NCI-H1105 (cell line): Measurements from ENCODE around the gene KBTBD2.
A peak's percentile ranks its signal among the peaks of the same experiment; 100 is the strongest.
"Not testable (repeated sequence)": the region's sequence is repeated elsewhere in the genome, so short reads cannot be mapped to it uniquely, and the experiment has no call there.

Source experiments
- DNase-seq: peaks from one replicate; lab custom pipeline; 2025; lab: John Stamatoyannopoulos, UW

Gene KBTBD2

DNA sequence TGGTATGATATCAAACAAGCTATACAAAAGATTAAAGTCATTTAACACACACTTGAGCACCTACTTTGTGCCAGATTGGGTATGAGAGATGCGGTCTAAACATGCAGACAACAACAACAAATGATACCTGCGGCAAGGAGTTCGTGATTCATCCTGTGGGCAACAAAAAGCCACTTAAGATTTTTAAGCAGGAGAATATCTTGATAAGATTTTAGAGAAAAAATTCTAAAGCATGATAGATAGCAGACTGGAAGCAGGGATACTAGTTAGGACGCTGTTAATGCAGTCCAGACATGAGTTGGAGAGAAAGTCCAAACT, 1.6 kb upstream of the KBTBD2 start:
- no peak for DNase-seq

DNA sequence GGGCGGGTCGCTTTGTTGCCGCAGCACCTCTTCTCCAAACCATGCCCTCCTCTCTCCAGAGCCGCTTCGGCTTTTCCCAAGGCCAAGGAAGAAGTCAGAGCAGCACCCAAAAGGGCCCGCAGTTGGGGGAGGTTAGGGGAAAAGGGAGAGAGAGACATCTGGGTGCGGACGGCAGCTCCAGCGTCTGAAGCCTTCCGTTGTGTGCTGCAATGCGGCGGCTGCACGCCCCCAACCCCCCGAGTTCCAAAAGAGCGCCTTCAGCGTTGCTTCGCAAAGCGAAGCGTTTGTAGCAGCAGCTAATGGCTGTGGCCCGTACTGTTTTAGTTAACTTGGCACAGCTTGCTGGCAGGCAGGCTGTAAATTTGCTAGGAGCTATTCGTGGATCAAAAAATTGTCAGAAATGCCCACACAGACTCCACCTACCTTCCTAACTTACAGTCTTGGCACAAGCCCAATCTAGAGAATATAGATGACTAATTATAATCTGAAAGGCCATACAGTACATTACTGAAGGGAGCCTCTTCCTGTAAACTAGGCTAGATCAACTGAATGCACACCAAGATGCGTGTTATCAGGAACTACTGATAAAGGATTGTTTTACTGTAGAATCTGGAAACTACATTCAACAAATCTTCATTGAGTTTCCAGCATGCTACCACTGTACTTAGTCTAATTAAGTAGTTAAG, 1.1 kb upstream of the KBTBD2 start:
- DNase-seq = peak; percentile 48

DNA sequence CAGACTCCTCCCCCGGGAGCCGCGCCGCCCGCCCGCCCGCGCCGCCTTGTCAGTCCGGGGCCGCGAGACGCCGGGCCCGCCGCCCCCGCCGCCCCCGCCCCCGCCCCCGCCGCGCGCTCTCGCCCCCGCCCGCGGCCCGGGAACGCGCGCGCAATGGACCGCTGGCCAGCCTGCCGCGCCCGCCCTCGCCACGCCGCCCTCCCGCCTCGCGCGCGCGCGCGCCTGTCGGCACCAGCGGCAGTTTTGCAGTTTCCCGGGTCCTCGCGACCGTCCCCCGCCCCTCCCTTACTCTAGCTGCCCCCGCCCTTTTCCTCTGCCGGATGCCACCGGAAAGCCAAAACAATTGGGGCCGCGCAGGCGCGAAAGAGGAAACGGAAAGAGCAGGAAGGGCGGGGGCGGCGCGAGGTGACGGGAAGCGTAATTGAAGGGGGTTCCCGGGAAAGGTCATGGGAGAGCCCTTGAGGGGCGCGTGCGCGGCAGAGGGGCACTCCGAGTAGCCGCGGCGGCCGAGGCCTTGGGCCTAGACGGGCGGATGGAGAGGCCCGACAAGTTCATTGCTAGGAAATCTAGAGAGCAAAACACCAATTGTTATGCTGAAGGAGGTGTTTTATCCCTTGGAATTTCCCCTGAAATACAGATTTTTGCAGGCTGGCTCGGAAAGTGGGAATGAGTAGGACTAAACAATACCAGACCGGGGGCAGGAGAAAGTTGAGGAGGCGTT, 400 bp upstream of the KBTBD2 start:
- DNase-seq = peak; percentile 97

DNA sequence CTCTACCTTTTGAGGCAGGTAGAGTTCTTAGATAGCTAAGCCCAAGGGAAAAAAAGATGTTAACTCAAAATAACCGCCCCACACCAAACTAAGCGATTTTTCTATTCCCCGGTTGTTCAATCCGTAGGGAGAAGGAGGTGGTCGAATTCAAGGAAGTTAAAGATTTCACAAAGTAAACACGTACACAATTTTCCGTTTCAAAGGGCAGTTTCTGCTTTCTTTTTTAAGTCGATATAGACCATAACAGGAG, 842 bp downstream of the KBTBD2 start:
- no peak for DNase-seq

DNA sequence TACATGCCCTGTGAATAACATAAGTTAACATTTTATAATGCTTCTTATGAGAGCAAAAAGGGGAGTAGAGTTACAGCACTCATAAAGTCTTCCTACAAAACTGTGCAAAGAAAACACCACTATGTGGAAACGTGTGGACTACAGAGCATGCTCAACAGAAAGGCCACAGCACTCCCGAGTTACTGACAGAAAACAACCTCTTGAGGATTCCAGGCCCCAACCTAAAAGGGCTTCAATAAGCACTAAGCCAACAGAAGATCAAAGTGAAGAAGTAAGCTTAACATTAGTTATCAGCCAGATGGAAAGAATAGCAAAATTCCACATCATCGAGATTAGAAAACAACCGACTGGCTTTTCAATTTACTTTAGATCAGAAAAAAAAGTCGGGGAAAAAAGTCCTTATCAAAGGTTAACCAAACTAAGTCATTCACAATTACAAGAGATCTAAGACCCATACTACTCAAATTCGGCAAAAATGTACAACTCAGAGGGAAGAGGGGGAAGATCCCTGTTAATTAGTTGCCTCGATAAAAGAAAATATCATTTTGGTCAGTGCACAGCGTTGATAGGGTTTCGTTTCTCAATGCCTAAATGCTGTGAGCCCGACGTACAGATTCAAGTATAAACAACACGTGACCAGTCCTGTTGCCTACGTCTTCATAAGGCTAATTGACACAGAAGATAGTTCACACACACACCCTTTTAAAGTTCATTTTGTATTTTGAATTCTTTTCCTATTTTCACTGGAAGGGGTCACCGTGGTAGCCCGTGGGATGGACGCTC, 1.4 kb downstream of the KBTBD2 start:
- DNase-seq = peak; percentile 24

DNA sequence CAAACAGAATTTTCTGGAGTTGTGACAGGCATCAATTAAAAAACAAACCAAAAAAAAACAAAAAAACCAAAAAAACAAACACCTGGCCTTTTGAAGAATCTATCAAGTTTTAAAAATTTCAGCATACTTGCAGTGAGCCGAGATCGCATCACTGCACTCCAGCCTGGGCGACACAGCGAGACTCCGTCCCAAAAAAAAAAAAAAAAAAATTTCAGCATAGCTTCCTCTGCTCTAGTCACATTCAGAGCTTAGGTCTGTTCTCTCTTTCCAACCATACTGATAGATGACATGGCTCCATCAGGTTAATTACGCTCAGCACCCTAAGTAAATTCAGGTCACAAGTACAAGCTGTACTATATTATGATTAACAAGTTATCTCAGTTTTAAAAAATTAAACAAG, 3.1 kb downstream of the KBTBD2 start:
- DNase-seq = no peak

DNA sequence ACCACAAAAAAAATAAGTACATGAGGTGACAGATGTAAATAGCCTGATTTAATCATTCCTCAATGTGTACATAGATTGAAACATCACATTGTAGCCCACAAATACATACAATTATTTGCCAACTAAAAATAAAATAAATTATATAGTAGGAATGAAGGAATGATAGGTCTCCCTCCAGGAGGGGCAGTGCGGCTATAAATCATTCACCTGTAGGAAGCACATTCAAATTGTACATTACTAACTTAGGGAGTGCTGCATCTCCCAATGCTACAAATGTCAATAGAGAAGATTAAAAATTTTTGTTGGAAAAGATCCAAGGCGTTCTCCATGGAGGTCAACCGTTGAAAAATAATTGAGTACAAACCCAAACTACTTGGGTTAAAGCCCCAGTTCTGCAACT, 4.2 kb downstream of the KBTBD2 start:
- DNase-seq = no peak

DNA sequence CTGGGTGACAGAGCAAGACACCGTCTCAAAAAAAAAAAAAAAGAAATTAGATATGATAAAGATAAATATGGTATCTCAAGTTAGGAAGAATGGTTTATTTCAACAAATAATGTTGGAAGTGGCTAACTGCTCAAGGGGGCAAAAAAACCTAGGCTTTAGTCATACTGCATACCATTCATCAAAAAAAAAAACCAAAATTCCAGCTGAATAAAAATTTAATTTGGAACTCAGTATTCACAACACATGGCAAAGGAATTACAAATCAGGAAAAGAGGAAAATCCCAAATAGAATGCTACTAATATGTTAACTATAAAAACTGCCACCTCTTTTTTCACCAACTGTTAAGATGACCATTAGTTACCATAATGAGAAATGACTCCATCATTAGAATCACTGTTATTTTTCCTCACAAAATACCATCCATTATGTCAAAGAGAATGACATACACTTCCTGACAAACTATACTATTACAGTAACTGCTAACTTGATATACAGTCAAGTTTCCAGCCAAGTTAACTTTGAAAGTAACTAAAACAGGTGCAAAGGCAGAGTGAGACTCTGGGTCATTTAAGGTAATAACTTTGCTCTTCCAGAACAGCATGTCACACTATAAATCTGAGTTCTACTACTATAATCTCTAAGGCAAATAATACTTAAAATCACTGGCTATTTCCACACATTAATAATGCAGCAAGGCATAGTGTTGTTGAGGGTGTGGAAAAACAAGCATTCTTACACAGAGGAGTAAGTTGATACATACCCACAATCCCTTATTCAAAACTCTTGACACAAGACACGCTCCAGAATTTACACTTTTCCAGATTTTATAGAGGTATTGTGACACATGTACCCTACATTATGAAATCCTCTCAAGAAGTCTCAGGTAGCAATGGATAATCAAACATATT, 10.2 kb downstream of the KBTBD2 start:
- DNase-seq = no peak

DNA sequence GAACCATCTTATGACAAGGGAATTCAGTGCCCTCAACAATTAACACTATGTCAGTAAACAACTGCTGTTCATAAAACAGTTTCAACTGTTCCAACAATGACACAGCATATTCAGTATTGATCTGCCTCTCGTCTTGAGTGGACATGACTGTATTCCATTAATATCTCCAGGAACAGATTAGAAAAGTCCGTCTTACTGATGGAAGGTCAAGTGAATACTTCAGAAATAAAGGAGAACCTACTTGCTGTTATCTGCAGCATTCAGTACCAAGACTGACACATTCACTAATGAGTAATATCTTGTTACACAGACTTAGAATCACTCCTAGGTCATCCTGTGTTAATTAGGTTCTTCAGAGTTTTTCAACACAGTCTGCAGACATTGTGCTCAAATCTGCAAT, 12.1 kb downstream of the KBTBD2 start:
- DNase-seq = no peak

DNA sequence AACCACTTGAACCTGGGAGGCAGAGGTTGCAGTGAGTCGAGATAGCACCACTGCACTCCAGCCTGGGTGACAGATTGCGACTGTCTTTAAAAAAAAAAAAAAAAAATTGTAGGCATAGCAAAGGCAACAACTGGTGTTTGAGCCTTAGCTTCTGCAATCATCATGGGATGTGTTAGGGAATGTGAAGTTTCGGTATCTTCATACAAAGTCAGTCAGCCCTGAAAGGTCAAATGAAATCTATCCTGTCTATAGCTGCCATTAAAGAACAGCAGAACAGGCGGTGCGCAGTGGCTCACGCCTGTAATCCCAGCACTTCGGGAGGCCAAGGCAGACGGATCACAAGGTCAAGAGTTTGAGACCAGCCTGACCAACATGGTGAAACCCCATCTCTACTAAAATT, 13.5 kb downstream of the KBTBD2 start:
- DNase-seq = not testable (repeated sequence)

DNA sequence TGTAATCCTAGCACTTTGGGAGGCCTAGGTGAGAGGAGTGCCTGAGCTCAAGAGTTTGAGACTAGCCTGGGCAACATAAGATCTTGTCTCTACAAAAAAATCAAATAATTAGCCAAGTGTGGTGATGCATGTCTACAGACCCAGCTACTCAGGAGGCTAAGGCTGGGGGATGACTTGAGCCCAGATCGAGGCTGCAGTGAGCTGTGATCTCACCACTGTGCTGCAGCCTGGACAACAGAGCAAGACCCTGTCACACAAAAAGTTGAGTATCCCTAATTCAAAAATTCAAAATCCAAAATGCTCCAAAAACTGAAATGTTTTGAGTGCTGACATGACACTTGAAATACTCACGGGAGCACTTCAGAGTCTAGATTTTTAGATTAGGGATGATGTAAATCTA, 19.1 kb downstream of the KBTBD2 start:
- DNase-seq = no peak

DNA sequence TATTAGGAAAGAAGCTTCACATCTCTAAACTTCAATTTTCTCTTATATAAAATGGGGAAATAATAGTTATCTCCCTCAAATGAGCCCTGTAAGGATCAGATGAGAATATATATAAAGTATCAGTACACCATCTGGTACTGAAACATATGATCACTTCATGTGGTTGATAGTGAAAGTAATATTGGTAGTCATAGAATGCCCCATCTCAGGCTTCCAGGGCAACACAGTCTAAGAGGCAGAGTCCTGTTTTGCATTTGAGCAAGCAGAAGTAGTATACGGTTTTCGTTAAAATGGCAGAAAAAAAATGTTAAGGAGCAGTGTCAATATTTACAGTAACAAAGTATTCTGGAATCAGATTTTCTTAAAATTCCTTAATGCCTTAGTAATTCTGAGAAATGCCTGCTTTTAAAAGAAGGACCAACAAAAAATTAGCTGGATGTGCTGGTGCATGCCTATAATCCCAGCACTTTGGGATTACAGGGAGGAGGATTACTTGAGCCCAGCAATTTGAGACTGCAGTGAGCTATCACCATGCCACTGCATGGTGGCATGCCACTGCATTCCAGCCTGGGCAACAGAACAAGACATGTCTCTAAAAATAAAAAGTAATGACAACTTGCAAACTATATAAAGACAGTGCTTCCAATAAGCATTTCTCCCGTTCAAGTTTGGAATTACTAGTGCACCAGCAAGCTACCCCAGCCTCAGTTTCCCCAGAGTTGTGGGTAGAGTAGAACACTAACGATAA, 19.8 kb downstream of the KBTBD2 start:
- no peak for DNase-seq

DNA sequence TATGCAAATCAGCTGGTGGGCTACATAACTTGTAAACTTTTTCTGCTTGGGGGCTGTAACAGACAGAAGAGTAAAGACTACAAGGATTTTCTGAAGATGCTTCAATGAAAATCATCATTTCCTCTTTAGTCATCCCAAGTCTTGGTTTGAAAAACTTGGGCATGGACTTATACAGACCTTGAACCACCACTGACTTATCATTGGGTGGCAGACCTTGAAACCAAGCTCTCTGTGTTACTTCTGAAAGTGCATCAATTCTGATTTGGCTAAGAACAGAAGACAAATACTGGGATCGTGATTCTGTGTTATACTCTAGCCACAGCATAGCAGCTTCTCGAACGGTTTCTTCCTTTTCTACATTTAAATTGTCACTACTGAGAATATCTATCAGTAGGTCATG, 21.3 kb downstream of the KBTBD2 start:
- no peak for DNase-seq

DNA sequence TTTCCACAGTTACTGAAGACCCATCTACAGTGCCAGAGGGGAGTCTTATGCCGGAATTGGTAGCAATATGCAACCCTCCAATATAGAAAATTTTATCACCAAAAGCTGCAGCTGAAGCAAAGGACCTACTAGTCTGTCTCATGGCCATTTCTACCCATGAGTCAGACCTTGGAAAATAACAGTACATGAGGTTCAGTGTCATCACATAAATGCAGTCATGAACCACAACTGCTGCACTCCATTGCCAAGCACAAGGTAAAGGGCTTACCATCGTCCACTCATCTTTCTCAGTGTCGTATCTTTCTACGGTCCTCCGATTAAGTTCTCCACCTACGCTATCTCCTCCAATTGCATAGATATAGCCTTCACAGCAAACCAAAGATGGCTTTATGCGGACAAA, 21.8 kb downstream of the KBTBD2 start:
- no peak for DNase-seq

DNA sequence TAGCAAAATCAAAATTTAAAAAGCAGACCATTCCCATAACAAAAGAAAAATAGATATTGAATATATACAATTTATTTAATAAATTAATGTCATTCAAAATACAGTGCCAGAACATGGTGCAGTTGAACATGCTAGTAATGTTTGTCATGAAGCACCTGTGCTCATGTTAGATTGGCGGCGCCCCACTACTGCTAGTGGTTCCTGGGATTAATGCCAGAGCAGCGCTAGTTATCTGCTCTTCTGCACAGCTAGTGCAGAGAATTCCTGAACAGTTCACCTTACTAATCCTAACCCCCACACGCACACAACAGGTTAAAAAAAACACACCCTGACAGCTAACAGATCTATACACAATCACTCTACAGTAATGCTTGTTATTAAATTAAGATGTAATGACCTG, 23.4 kb downstream of the KBTBD2 start:
- no peak for DNase-seq

DNA sequence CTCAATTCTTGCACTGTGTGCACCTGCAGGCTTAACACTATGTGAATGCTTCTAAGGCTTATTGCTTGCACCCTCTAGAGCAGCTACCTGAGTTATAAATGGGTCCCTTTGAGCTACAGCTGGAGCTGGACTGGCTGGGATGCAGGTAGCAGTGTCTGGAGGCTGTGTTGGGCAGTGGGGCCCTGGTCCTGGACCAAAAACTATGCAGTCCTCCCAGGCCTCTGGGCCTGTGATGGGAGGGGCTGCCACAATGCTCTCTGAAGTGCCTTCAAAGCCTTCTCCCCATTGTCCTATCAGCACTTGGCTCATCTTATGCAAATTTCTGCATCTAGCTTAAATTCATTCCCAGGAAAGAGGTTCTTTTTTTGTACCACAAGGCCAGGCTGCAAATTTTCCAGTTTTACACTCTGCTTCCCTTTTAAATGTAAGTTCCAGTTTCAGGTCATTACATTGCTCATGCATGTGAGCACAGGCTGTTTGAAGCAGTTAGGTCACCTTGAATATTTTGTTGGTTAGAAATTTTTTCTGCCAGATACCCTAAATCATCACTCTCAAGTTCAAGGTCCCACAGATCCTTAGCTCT, 26.0 kb downstream of the KBTBD2 start:
- DNase-seq = no peak

DNA sequence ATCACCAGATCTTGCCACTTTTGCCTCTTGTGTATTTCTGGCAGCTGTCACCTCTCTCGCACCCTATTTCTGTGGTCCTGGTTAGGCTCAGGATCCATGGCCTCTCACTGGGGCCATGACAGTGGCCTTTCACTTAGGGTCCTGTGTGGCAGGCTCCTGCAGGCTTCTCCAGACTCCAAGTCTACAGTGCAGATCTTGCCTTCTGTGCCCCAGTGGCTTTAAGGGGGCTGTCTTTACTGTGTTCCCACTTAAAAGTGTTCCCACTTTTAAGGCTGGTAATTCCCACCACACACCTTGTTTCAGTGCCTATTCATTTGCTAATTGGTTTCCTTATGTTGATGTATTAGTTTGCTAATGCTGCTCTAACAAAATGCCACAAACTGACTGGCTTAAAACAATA, 27.7 kb downstream of the KBTBD2 start:
- not testable (repeated sequence) for DNase-seq

DNA sequence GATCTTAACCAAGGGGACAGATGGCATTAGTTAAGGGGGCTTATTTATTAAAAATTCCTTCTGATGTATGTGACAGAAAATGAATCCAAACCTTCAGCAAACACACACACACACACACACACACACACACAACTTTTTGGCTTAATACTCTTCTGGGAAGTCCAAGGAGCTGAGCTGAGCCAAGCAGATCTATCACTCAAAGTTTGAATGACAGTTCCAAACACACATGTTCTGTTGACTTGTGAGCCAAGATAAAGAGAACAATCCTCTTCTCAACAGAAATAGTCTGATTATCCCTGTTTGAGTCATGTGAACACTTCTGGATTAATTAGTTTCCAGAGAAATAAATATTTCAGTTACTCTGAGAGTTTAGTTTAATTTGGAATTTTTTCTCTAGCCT, 31.5 kb downstream of the KBTBD2 start:
- no peak for DNase-seq

DNA sequence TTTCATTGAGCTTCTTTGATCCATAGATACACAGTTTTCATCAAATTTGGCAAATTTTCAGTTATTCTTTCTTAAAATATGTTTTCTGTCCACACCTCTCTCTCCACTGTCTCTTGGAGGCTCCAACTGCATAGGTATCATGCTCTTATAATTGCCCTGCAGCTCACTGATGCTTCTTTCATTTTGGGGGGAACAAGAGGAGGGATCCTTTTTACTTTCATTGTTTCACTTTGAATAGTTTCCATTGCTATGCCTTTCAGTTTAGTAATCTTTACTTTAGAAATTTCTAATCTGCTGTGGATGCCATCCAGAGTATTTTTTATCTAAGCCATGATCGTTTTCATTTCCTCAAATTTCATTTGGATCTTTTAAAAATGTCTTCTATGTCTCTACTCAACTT, 32.9 kb downstream of the KBTBD2 start:
- DNase-seq = no peak

DNA sequence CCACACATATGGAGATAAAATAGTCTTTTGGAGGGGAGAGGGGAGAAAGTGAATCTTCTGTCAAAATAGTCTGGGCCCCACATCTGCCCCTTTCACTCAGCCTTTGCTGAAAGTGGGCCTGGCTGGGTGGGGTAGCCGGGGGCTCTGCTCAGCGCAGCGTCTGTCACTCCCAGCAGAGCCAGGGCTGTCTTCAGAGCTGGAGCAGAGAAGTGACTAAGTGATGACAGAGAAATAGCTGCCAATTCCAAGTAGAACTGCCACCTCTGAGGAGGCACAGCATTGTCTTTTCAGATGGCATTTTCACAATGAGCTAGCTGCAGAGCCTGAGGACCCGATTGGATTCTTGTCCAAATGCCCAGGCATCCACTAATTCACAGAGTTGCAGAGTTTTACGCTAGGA, 34.5 kb downstream of the KBTBD2 start:
- not testable (repeated sequence) for DNase-seq
